Peyer's patch (tissue), 4 donors: ENCODE data around the gene FBXW7.

Experiments
- CTCF ChIP-seq, 6 experiments: fragments of 450-650 bp in 4 of 6; fragments of 200-600 bp in 2 of 6; sonication (generic) in 1 of 6; IDR thresholded peaks; one replicate each; pipeline ENCODE4 v1.5.1; 2017 to 2019; ENCODE audit warnings: antibody characterized with exemption in 6 of 6, mild to moderate bottlenecking in 3 of 6, moderate library complexity in 1 of 6
- POLR2A ChIP-seq, 2 donors: fragments of 450-650 bp; IDR thresholded peaks; one replicate each; pipeline ENCODE4 v1.5.1; 2017; ENCODE audit warnings: antibody characterized with exemption in 2 of 2, mild to moderate bottlenecking in 2 of 2, moderate library complexity in 2 of 2

DNA sequence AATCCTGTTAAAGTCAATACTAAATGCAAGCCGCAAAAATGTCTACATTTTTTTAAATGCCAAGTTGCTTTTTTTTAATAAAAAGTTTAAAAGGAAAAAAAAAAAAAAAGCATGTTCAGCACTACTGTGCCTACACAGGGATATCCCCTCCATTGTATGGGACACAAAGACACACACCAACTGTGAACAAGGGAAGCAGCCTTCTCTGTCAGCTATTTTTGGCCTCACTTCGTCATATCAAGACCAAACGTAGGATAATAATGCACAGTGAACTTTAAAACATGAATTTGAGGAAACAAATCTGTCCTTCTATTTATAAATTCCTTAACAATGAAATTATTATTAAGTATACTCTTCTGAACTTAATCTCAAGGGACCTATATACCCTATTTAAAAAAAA, 4.4 kb downstream of the FBXW7 start:
- no peak for TF ChIP-seq CTCF (IDR thresholded peaks at IDR 0.05)
- TF ChIP-seq POLR2A (IDR thresholded peaks at IDR 0.05) = no peak
